Stimulated activated naive CD8-positive, alpha-beta T cell treated with anti-CD3 and anti-CD28 coated beads, Interleukin-15, amount 100 ng/mL, for 72 hours (primary cell): ENCODE measurements around the gene UTS2B.
"Not testable (repeated sequence)": the region's sequence is repeated elsewhere in the genome, so short reads cannot be mapped to it uniquely, and the experiment has no call there.

ENCODE experiments used
- ATAC-seq: fragments of 150-1000 bp; cut with Tn5 transposase; 2 replicates; pipeline ENCODE4 v1.10.0; 2021; ENCODE audit warnings: mild to moderate bottlenecking, moderate library complexity
- DNase-seq, 2 donors: peaks; one replicate each; pipeline ENCODE4 v3.0.0; 2021 to 2022
- H3K27ac Mint-ChIP-seq, 2 donors: one replicate each; pipeline ENCODE4 v1.8.0; 2022; ENCODE audit warnings: mild to moderate bottlenecking in 2 of 2, mixed read lengths in 2 of 2, moderate library complexity in 2 of 2
- H3K27me3 Mint-ChIP-seq: one replicate; pipeline ENCODE4 v1.8.0; 2022; ENCODE audit warnings: mixed read lengths
- H3K4me1 Mint-ChIP-seq: one replicate; pipeline ENCODE4 v1.8.0; 2022; ENCODE audit warnings: mild to moderate bottlenecking, mixed read lengths
- H3K4me3 Mint-ChIP-seq, 2 donors: one replicate each; pipeline ENCODE4 v1.8.0; 2022; ENCODE audit warnings: mild to moderate bottlenecking in 2 of 2, mixed read lengths in 2 of 2, moderate library complexity in 1 of 2
- H3K9me3 Mint-ChIP-seq, 2 donors: one replicate each; pipeline ENCODE4 v1.8.0; 2022; ENCODE audit warnings: mixed read lengths in 2 of 2

Gene UTS2B

DNA sequence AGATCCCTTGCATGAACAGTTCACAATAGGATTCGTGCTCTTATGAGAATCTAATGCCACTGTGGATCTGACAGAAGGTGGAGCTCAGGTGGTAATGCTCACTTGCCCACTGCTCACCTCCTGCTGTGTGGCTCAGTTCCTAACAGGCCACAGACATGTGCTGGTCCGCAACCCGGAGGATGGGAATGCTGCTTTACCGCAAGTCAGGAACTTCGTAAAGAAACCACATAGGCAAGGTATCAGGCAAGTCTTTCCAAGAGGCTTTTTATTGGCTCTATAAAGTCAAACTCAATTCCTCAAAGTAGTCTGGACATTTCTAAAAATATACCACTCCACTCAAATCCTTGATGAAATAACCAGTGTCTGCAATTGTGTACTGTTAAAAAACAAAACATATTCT is 75.2 kb downstream of the UTS2B start:
- ATAC-seq = no peak
- H3K4me3 Mint-ChIP-seq = no peak overlapping the region
- DNase-seq = no peak
- peaks cover 0 to 5% of the 10 kb centered on the region in 2 donors for H3K9me3 Mint-ChIP-seq
- no peaks in the 10 kb centered on the region for H3K4me1 Mint-ChIP-seq
- no peak overlapping the region for H3K27ac Mint-ChIP-seq
- no peaks in the 10 kb centered on the region for H3K27me3 Mint-ChIP-seq

DNA sequence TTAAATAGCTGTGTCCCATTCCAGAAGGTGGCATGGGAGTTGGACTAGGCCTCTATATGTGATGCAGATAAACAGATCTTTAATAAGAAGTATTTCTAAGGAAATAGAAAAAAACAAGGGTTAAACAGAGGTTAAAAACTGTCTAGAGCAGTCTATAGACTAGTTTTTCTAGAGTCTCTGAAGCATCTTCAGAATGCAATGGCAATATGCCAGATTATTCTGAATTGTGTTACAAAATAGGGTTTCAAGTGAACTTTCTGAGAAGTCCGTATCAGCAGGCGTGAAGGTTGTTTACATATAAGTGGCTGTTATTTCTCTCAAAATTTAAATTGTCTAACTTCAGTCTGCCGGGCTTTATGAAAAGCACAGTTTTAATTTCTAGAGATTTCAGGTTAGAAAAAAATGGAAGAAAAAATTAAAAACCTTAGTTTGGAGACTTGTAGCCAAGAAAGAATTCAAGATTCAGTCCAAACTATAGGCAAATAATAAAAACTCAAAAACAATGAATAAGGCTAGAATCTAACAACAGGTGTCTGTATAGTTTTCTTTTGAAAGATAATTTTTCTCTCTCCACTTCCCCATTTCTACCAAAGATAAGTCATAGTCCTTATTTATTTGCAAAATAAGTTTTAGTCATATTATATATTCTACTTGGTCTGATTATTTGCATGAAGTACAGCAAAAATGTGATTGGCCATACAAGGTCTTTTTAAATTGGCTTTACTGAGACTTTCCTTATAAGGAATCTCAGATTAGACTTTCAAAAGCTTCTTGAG is 76.0 kb downstream of the UTS2B start:
- Mint-ChIP-seq H3K27ac (no peak overlapping the region), H3K4me3 (no peak overlapping the region), H3K9me3 (peaks cover 0 to 5% of the 10 kb centered on the region in 2 donors), H3K4me1 (no peaks in the 10 kb centered on the region), H3K27me3 (no peaks in the 10 kb centered on the region)
- no peak for DNase-seq
- ATAC-seq = no peak

DNA sequence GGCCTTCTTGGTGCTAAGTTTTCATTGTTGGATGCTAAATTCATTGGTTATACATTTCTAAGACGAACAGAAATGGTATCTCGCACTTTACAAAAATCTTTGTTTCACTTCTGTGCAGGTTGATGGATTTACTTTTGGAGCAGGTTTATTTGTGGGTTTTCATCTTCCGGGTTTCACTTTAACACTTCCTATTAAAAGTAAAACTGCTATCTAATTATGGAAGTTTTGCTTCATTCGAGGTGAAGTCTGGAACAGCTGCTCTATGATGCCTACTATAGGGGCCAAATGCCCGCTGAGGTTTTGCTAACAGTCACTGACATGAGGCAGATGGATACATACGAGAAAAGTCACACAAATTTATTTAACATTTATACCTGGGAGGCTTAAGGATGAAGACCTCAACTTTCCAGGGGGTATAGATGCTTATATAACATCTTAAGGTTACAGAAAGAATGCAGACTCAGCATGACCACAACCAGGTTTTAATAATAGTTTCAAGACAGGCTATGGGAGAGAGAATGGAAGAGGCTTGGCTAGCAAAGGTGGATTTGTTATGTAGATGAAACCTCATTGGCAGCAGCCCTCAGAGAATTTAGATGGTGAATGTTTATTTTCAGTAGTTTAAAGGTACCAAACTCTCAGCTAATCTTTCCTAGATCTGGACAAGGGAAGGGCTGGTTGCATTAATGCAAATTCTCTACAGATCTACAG is 77.1 kb downstream of the UTS2B start:
- ATAC-seq = no peak
- no peak overlapping the region for H3K4me3 Mint-ChIP-seq
- no peak for DNase-seq
- H3K9me3 Mint-ChIP-seq = no peaks in the 10 kb centered on the region
- no peak overlapping the region for H3K27ac Mint-ChIP-seq
- no peaks in the 10 kb centered on the region for H3K4me1 Mint-ChIP-seq
- no peaks in the 10 kb centered on the region for H3K27me3 Mint-ChIP-seq

DNA sequence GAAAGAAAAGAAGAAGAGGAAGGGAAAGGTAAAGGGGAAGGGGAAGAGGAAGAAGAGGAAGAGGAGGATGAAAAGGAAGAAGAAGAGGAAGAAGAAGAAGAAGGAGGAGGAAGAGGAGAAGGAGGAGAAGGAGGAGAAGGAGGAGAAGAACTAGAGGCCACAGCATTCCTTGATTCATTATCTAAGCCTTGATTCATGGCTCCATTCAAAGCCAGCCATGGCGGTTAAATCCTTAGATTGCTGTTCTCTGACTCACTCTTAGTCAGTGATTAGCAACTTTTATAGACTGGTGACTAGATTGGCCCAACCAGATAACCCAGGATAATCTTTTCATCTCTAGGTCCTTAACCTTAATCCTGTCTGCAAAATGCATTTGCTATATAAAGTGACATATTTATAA is 83.7 kb downstream of the UTS2B start:
- Mint-ChIP-seq H3K9me3 (no peaks in the 10 kb centered on the region), H3K4me3 (no peak overlapping the region), H3K27ac (no peak overlapping the region), H3K27me3 (no peaks in the 10 kb centered on the region), H3K4me1 (no peaks in the 10 kb centered on the region)
- DNase-seq = no peak
- no peak for ATAC-seq

DNA sequence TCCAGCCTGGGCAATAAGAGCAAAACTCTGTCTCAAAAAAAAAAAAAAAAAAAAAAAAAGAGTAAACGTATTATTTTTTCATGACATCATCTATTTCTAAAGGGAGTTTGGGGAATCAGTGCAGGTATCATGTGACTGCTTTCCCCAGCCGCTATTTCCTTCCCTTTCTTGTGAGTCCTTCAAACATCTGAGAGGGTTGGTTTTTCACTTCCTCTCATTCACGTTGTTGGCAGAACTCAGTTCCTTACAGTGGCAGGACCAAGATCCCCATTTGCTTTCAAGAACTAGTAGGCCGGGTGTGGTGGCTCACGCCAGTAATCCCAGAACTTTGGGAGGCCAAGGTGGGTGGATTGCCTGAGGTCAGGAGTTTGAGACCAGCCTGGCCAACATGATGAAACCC is 84.3 kb downstream of the UTS2B start:
- H3K9me3 Mint-ChIP-seq, ATAC-seq, H3K27me3 Mint-ChIP-seq, DNase-seq, H3K4me1 Mint-ChIP-seq, H3K4me3 Mint-ChIP-seq, H3K27ac Mint-ChIP-seq: not testable (repeated sequence)

DNA sequence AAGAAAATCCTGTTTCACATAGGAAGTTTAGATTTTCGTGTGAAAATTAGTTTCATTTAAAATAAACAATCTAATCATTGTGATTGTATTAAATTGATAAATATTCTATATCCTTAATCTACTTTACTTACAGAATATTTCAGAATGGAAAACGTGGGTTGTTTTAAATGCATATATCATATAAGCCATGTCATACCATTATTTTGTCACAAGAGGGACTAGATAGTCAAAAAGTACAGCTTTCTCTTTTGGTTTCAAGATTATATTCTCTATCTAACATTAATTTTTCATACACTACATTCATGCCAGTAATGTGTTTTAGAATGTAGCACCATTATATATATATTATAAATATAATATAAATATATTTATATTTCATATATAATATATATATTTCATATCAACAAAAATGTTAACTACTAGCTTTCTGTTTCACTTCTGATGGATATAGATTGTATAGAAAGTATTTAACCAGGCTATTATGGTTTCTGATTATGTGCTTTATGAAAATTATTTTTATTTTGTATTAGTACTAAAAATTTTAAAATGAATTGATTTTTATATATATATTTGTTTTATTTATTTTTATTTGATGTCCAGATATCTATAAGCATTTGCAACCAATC is 86.0 kb downstream of the UTS2B start:
- H3K4me1 Mint-ChIP-seq = no peaks in the 10 kb centered on the region
- no peaks in the 10 kb centered on the region for H3K27me3 Mint-ChIP-seq
- no peak overlapping the region for H3K4me3 Mint-ChIP-seq
- no peak overlapping the region for H3K27ac Mint-ChIP-seq
- no peak for ATAC-seq
- H3K9me3 Mint-ChIP-seq = no peaks in the 10 kb centered on the region
- DNase-seq = no peak

DNA sequence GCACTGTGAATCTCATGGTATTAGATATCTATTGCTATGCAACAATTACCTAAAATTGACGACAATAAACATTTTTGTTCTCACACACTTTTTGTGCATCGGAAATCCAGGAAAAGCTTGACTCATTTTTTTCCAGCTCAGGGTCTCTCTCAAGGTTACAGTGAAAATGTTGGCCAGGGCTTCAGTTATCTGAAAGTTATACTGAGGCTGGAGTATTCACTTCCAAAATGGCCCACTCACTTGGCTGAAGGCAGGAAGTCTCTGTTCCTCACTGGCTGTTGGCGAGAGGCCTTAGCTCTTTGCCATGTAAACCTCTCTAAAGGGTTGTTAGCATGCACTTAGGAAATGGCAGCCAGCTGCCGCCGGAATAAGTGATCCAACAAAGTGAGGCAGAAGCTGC is 89.8 kb downstream of the UTS2B start:
- H3K27me3 Mint-ChIP-seq = no peaks in the 10 kb centered on the region
- no peaks in the 10 kb centered on the region for H3K9me3 Mint-ChIP-seq
- no peak for ATAC-seq
- no peak overlapping the region for H3K4me3 Mint-ChIP-seq
- H3K4me1 Mint-ChIP-seq = peaks cover 3% of the 10 kb centered on the region
- no peak for DNase-seq
- no peak overlapping the region for H3K27ac Mint-ChIP-seq

DNA sequence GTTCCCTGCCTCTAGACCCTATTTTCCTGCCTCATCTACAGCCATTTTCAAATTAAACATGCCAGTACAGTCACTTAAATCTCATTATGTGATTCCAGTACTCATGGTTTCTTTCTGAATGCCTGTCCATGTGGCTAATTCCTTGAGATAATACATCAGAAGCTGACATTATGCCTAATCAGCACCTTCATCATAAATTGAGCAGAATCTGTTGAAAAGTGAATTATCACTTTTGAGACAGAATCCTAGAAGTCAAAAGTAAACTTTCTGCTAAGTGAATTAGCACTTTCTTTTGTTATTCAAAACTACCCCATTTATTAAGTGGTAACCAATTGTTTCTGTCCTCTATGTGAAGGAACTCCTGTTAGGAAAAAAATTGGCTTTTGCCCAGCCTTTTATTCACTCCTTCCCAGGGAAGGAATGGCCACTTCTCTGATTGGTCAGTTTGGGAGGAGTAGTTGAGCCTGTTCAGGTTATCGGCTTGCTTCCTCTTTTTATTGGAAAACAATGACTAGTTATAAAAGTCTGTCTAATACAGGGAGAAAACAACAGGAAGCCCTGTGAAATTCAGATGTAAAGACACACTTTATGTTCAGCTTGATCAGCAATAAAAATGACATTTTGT is 90.8 kb downstream of the UTS2B start:
- DNase-seq (no peak), ATAC-seq (no peak)
- no peak overlapping the region for H3K27ac Mint-ChIP-seq
- H3K9me3 Mint-ChIP-seq = no peaks in the 10 kb centered on the region
- H3K27me3 Mint-ChIP-seq = no peaks in the 10 kb centered on the region
- H3K4me3 Mint-ChIP-seq = no peak overlapping the region
- peaks cover 4% of the 10 kb centered on the region for H3K4me1 Mint-ChIP-seq

DNA sequence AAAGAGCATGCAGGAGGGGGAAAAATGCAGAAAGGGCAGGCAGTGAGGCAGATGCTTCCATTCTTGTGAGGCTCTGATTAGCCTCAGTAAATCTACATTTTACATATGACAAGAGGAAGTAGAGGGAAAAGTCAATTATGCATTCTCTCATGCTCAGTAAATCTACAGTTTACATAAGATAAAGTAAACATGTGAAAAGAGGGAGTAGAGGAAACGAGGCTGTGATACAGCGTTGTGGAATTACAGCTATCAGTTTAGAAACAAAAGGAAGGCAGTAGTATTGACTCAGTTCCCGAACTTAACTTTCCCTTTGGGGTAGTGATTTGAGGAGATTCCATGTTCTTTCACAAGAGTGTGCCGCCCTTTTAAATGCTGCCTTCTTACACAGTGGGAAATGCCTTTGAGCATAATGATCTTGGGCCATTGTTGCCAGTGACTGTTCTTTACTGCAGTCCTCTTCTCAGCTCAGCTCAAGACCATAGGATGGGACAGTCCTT is 92.0 kb downstream of the UTS2B start:
- Mint-ChIP-seq H3K4me3 (no peak overlapping the region), H3K4me1 (peaks cover 4% of the 10 kb centered on the region), H3K27me3 (no peaks in the 10 kb centered on the region), H3K27ac (no peak overlapping the region), H3K9me3 (peaks cover 0 to 4% of the 10 kb centered on the region in 2 donors)
- no peak for ATAC-seq
- no peak for DNase-seq

DNA sequence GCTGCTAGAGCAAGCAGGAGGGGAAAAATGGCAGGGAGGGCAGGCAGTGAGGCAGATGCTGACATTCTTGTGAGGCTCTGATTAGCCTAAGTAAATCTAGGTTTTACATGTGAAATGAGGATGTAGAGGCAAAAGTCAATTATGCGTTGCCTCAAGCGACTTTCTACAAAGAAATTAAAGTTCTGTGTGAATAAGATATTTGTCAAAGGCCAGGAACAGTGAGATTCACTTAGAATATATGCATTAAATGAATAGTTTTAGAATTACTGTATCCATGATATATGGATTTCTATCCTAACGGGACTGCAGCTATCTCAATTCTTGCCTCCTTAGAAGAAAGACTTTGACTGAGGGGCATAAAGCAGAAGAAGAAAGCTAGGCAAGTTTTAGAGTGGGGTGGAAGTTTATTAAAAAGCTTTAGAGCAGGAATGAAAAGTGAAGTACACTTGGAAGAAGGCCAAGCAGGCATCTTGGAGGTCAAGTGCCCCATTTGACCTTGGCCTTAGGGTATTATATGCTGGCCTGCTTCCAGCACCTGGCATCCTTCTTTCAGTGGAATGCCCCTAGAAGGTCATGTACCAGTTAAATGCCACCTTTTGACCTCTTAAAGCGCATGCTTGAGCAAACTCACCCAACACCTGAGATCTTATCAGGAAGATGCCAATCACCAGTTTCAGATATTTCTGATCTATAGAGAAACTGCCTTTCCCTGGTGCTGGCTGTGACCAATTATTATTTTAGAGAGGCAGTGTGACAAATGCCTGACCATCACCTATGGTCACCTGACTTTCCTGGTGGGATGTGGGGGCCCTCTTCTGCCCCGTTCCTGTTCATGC is 93.1 kb downstream of the UTS2B start:
- H3K9me3 Mint-ChIP-seq = peaks cover 0 to 4% of the 10 kb centered on the region in 2 donors
- H3K4me3 Mint-ChIP-seq = no peak overlapping the region
- peaks cover 4% of the 10 kb centered on the region for H3K4me1 Mint-ChIP-seq
- ATAC-seq = no peak
- no peak for DNase-seq
- no peaks in the 10 kb centered on the region for H3K27me3 Mint-ChIP-seq
- no peak overlapping the region for H3K27ac Mint-ChIP-seq

DNA sequence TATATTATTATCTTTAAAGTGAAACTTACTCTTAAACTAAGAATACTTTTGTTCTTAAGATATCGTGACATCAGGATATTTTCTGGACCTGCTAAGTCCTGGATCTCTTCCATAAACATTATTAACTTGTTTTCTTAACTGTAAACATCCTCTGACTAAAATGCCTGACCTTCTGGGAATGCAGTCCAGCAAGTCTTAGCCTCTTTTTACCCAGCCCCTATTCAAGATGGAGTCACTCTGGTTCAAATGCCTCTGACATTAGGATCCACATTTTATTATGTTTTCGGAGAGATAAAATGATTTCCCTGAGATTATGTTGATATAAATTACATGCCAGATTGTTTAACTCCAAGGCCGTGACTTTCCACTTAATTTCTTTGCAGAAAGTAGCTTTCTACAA is 93.7 kb downstream of the UTS2B start:
- no peak overlapping the region for H3K4me3 Mint-ChIP-seq
- H3K27me3 Mint-ChIP-seq = no peaks in the 10 kb centered on the region
- H3K4me1 Mint-ChIP-seq = peaks cover 4% of the 10 kb centered on the region
- no peak for DNase-seq
- H3K27ac Mint-ChIP-seq = no peak overlapping the region
- ATAC-seq = no peak
- H3K9me3 Mint-ChIP-seq = peaks cover 0 to 4% of the 10 kb centered on the region in 2 donors

DNA sequence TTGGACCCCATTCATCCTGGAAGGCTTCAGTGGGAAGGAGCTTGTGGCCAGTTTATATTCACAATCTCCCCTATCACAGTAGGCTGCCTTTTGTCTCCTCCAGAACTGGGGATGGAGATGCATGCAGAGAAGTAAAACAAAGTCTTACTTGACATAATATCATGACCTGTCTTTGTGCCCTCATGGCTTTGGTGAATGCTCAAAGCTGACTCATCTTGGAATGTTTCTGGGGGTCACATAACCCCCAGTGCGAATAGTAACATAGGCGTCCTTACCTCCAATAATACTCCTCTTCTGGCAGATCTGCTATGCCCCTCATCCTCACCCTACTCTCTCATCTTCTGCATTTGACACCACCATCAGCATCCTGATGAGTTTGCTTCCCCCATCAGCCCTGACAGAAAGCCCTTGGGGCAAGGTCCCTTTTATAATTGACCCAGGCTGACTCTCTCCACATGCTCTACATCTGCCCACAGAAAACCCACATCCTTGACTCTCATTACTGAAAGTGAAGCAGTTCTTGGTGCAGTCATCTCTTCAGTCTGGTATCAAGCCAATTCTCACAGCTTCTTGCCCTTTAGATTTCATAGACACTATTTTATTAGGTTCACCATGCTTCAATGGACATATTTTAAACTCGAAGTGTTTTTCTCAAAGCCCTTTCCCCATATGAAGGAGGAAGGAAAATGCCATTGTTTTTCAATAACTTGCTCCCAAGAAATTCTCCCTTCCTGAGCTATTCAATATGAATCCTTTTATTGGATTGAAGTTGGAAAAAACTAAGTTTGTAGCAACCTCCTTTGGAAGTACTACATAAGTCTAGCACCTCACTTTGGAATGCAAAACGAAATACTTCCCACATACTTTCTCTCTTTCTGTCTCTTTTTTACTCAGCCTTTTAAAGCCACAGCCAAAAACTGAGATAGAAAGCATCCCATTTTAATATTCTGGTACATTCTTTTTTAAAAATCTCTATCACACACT is 94.7 kb downstream of the UTS2B start:
- Mint-ChIP-seq H3K4me3 (no peak overlapping the region), H3K4me1 (peaks cover 4% of the 10 kb centered on the region), H3K27me3 (no peaks in the 10 kb centered on the region), H3K27ac (no peak overlapping the region), H3K9me3 (peaks cover 0 to 4% of the 10 kb centered on the region in 2 donors)
- ATAC-seq (peak; percentile 52), DNase-seq (no peak)

DNA sequence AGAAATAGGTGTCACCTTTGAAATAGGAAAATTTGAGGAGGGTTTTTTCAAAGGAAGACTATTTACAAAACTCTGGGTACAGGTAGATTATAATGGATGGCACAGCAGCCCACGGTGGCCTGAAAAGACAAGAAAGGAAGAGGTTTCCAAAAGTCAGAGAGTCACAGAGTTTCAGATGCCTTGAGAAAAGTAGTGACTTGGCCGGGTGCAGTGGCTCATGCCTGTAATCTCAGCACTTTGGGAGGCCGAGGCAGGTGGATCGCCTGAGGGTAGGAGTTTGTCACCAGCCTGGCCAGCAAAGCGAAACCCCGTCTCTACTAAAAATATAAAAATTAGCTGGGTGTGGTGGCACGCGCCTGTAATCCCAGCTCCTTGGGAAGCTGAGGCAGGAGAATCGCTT is 96.1 kb downstream of the UTS2B start:
- H3K27ac Mint-ChIP-seq = peak overlapping the region in 1 of 2 donors; percentile 27
- no peak for DNase-seq
- H3K27me3 Mint-ChIP-seq = no peaks in the 10 kb centered on the region
- no peak for ATAC-seq
- H3K9me3 Mint-ChIP-seq = peaks cover 0 to 4% of the 10 kb centered on the region in 2 donors
- no peak overlapping the region for H3K4me3 Mint-ChIP-seq
- H3K4me1 Mint-ChIP-seq = peaks cover 4% of the 10 kb centered on the region

DNA sequence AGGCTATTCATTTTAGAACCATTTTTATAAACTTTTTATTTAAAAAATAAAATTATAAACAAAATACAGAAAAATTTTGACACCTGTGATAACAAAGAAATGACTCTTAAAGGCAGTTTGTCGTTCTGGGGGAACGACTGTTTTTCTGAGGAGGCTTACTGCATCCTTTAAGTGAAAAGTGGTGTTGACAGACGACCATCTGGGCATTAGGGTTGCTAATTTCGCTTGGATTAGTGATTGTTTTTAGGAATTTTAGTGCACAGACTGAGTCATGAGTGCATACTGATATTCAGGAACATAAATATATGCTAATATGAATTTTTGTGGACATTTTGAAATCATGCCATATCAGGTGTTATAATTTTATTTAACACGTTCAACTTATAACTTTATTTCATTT is 102.8 kb downstream of the UTS2B start:
- ATAC-seq (no peak), DNase-seq (no peak)
- Mint-ChIP-seq H3K27ac (no peak overlapping the region), H3K4me3 (no peak overlapping the region), H3K27me3 (no peaks in the 10 kb centered on the region), H3K9me3 (no peaks in the 10 kb centered on the region), H3K4me1 (no peaks in the 10 kb centered on the region)
